Inferior parietal cortex (tissue), 1 donor: Measurements from ENCODE around the gene PDXP.
"Not testable (repeated sequence)": the region's sequence is repeated elsewhere in the genome, so short reads cannot be mapped to it uniquely, and the experiment has no call there.

Experiments
- DNase-seq: peaks from one replicate; pipeline ENCODE4 v3.0.0-alpha.2; 2016; ENCODE audit errors: extremely low spot score

PDXP gene, protein sequence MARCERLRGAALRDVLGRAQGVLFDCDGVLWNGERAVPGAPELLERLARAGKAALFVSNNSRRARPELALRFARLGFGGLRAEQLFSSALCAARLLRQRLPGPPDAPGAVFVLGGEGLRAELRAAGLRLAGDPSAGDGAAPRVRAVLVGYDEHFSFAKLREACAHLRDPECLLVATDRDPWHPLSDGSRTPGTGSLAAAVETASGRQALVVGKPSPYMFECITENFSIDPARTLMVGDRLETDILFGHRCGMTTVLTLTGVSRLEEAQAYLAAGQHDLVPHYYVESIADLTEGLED

DNA sequence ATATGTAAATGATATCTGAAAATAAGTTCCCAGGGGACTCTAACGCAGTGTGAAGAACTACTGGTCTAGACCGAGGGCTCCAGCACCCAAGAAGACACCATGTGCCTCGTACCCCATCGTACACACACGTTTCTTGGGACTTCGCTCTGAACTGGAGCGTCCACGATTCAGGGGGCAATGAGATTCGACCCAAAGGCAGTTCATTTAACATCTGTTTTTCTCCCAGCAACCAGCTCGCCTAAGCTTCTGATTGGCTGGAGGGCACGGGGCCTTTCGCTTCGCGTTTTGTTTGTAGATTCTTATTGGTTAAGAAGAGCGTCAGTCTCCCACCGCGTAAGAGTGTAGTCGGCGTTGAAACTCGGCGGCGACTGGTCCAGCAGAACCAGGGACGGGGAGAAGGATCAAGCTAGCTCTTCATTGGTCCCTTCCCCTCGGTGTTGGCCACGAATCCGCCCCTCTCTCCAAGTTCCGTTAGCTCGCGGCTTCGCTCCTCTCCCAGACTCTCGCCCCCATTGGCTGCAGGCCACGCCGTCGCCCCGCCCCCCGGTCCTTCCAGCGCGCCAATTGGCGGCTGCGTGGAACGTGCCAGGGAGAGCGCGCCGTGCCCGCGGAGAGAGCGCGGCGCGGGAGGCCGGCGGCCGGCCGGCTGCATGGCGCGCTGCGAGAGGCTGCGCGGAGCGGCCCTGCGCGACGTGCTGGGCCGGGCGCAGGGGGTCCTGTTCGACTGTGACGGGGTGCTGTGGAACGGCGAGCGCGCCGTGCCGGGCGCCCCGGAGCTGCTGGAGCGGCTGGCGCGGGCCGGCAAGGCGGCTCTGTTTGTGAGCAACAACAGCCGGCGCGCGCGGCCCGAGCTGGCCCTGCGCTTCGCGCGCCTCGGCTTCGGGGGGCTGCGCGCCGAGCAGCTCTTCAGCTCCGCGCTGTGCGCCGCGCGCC, at the start of gene PDXP:
TSS of gene PDXP (plus strand) at position 591 of the 933 bp plus-strand sequence. CDS start at position 651, 60 bp downstream.
- peak; percentile 99 for DNase-seq

DNA sequence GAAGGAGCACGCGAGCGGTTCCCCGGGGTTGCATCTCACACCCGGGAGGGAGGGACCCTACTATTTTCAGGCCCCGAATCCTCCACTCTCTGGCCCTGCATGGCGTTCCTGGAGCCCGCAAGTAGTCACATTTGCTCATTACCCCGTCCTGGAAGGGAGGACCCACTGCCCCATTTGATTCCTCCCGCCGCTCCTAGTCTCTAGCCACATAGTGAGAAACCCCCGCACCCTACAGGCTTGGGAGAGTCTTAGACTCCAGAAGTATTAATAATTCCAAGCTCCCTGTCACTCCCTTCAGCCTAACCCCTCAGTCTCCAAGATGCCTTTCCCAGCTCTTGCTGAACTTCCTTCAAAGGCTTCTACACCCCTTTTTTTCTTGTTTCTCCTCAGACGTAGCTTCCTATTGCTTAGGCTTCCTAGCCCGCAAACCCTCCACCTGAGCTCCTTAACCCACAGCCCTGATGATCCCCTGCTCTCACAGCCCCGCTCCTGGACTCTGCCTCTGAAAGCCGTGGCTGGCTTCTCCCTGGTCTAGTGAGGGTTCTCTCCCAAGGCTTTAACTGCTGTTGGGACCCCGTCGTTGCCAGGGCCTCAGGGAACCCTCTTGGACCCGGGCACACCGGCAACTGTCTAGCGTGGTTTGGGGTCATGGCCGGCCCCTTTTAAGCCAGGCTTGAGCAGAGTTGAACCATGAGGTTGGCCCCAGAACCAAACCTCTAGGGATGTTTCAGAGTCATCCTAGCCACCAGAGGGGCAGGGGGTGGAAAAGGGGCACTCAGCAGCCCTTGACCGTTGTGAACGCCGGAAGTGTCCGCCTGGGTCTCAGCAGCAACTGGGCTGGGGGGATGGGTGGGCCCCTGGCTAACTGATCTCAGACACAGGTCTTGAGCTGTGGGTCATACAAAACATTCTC, 49.0 kb upstream of the PDXP start:
- no peak for DNase-seq

DNA sequence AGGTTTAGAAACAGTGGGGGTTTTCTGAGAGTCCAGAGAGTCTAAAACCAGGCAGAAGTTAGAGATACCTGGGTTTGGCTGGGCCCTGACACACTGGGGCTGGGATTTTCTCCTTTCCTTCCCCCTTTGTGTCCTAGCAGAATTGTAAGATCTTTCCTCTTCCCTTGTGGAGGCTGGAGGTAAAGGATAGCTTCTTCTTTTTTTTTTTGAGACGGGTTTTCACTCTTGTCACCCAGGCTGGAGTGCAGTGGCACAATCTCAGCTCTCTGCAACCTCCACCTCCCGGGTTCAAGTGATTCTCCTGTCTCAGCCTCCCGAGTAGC, 48.4 kb upstream of the PDXP start:
- not testable (repeated sequence) for DNase-seq

DNA sequence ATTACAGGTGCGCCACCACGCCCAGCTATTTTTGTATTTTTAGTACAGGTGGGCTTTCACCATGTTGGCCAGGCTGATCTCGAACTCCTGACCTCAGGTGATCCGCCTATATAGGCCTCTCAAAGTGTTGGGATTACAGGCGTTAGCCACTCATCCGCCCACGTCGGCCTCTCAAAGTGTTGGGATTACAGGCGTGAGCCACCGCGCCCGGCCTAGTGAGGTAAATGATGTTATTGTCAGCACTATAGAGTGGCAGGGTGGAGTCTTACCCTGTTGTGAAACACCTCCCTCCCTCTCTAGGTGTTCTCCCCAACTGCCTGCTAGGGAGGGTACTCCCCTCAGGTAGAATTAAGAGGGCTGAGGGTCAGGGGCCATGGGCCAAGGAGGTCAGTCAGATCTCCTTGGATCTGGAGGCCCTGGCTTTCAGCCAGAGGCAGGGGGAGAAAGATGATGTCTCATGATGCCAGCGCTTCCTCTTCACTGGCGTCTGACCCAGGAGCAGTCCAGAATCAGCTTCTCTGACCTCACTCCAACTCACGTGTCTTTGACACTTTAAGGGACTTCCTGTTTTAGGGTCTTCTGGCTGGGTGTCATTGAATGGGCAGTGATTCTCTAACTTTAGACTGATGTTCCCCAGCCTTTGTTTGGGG, 47.9 kb upstream of the PDXP start:
- no peak for DNase-seq

DNA sequence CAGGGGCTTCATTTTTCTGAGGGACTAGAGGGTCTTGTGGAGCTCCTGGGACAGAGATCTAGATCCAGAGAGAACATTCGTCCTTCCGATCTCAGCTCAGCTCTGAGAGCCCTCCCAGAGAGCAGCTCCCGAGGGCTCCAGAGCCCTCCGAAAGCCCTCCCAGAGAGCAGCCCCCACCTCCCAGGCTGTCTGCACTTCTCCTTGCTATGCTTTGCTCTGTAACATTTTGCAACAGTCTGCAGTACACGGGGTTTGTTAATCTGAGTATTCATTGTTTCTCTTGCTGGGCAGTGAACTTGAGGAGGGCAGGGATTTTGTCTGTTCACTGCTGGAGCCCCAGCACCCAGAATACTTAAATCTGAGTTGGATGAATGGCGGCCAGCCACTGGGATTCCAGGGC, 47.3 kb upstream of the PDXP start:
- no peak for DNase-seq

DNA sequence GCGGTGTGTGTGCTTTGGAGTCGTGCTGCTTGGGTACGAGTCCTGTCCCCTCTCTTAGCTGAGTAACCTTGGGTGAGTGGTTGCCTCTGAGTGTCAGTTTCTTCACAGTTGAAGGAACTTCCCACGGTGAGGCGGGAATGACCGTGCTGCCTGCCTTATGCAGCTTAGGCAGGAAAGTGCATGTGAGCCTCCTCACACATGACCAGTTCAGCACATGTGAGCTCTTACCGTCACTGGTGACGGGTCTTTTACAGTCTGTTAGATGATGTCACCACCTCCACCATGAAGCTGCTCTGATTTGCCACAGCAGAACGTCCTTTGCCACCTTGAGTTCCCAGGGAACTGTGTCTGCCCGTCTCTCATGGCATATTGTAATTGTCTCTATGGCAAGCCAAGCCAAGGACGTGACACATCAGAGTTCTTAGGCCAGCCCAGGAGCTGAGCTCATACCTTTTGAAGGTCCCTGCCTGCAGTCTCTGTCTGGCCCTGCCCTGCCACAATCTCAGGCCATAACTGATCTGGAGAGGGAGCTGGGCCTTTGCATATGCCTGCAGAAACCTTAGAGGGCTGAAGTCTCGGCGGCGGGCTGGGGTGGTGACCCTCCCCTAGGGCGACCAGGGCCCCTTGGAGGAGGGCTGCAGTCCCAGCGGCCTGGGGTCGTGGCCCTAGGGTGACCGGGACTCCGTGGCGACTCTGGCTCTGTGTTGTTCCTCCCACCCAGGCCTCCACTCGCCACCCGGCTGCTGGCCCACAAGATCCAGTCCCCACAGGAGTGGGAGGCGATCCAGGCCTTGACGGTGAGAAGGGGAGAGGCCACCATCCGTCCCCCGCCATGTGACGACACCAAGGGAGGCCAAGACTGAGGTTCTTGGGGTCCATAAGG, 42.1 kb upstream of the PDXP start:
- DNase-seq: no peak

DNA sequence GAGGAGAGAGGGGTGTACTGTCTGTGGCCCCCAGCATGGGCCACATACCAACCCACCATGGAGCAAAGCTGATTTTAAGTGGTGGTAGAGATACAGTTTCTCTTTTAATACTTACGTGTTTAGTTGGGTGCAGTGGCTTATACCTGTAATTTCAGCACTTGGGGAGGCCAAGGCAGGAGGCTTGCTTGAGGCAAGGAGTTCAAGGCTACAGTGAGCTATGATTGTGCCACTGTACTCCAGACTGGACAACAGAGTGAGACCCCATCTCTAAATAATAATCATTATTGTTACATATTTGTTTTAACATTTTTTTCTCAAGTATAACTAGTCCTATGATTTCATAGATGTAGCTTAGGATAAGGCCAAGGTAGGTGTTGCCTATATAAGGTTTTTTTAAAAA, 41.1 kb upstream of the PDXP start:
- no peak for DNase-seq

DNA sequence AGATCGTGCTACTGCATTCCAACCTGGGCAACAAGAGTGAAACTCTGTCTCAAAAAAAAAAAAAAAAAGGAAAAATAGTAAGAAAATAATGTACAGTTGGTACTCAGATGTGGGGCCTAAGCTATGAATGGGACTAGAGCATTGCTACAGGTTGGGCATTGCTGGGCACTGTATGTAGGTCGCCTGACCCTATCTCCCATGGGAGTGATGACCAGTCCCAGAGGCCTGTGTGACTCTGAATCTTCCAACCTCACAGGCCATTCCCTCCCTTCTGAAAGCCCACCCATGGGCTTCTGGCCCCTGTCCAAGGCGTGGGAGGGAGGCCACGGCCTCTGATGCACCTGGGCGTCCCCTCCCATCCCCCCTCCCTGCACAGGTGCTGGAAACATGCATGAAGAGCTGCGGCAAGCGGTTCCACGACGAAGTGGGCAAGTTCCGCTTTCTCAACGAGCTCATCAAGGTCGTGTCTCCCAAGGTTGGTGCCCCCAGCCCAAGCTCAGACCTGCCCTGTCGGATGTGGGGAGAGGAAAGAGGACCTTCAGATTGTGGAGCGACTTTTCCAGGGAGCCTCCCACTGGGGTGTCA, 40.4 kb upstream of the PDXP start:
- no peak for DNase-seq

DNA sequence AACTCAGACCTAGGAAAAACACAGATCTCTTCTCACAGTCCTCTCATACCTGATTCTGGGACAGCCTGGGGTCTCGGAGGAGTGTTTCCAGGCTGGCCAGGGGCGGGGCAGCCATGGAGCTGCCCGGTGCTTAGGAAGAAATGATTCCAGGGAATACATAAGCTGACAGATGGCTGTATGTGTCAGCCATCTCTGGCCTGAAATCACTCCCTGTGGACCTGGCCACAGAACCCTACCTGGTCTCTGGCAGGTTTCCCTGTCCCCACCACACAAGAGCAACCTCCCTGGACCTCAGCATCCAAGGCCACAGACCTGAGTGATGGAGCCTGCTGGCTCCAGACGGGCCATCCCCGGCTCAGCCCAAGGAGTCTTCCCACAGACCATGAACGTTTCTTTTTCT, 39.8 kb upstream of the PDXP start:
- DNase-seq: no peak

DNA sequence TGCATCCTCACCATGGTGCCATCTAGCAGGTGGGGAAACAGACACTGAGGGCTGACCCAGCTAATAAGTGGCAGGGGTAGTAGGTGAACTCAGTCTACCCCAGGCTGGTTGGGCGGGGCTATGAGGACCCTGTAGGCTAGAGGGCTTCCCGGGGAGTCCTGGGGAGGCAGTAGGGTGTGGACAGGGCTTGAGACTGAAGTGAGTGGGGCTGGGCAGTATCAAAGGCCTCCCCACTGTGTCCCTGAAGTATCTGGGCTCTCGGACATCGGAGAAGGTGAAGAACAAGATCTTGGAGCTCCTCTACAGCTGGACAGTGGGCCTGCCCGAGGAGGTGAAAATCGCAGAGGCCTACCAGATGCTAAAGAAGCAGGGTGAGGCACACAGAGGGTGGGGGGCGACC, 38.5 kb upstream of the PDXP start:
- DNase-seq: no peak

DNA sequence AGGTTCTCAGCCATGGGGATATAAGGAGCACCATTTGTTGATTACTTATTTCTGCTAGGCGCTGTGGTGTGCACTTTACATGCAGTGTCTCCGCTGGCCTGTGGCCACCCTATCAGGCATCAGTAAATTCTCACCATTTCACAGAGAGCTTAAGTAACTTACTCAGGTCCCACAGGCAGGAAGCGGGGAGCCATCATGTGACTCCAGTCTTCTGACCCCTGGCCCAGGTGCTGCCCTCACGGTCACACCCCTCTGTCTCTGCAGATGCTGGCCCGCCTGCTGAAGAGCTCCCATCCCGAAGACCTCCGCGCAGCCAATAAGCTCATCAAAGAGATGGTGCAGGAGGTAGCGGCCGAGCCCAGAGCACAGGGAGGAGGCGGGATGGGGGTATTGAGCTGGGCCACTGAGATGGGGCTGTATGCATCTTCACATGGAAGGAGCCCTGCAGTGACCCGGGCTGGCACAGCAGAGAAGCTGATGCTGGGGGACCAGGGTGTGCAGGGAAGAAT, 37.1 kb upstream of the PDXP start:
- no peak for DNase-seq

DNA sequence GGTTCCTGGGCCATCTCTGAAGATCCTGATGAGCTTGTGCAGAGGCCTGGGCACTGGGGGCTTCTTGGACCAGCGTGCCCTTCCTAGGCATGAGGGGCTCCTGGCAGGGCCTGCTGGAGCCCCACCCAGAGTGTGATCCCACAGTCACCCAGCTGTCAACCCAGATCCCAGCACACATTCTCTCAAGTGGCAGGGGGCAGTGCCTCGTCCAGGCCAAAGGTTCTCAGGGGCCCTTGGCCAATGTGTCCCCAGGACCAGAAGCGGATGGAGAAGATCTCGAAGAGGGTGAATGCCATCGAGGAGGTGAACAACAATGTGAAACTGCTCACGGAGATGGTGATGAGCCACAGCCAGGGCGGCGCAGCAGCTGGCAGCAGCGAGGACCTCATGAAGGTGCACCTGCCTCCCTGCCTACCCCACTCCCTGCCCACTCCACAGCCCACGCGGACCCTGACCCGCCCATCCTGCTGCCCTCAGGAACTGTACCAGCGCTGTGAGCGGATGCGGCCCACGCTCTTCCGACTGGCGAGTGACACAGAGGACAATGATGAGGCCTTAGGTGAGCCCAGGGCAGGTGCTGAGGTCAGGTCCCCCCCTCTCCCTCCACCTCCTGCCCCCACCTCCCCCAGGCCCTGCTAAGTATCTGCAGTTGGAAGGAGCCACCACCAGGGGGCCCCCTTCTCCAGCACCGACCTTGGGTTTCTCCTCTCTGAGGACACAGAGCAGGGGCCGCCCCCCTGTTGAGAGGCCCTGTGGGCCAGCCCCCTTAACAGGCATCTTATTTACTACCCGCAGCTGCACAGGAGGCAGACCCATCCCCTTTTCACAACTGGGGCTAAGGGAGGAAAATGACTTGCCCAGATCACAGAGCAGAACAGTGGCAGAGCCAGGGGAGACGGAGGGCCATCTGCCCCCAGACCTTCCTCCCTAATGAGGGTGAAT, 35.2 kb upstream of the PDXP start:
- DNase-seq: peak; percentile 55

DNA sequence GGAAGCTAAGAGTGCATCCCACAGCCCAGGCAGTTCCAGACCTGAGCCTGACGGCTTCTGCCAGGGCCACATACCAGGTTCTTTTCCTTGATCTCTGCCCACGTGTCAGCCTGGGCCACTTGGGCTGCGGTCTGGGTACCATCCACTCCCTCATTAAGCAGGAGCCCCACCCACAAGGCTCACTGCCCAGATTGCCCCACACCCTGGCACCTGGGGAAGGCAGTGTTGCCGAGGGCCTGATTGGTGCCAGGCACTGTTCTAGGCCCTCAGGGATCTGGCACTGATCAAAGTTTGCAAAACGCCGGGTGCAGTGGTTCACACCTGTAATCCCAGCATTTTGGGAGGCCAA, 34.5 kb upstream of the PDXP start:
- DNase-seq: no peak

DNA sequence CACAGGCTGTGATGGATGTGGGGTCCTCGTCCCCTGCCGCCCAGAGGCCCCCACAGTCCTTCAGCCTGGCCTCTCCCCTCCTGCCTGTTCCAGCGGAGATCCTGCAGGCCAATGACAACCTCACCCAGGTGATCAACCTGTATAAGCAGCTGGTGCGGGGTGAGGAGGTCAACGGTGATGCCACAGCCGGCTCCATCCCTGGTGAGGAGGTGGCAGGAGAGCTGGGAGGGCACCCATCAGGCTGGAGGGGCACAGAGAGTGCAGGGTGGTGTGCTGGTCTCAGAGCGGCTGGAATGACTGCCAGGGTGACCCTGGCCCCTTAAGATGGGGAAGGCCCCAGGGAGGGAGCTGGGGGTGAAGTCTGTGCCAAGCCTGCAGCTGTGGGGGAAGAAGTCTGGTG, 33.6 kb upstream of the PDXP start:
- no peak for DNase-seq

DNA sequence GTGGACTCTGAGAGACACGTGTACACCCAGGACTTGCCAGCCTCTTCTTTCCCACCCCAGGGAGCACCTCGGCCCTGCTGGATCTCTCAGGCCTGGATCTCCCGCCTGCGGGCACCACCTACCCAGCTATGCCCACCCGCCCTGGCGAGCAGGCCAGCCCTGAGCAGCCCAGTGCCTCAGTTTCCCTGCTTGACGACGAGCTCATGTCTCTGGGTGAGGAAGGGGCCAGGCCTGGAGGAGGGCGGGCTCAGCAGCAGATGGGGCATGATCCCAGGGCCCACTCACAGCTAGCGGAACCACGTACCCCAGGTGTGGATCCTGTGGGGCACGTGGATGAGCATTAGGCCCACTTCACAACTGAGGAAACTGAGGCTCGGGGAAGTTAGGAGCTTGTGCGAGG, 32.8 kb upstream of the PDXP start:
- no peak for DNase-seq

DNA sequence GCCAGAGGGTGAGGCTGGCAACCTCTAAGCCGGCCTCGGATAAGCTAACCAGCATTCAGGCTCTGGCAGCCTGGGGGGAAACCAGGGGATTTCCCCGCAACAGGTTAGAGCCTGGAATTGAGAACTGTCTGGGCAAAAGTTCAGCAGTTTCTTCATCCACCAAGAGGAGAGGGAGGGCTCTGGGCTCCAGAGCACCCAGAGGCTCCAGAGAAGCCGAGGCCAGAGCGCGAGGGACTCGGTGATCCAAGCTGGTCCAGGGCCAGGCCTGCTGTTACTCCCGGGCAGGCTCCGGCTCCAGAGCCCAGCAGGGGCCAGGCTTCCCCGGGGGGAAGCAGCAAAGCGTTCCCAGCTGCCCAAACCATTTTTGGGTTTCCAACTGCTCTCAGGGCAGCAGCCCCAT, 32.4 kb upstream of the PDXP start:
- DNase-seq: no peak

DNA sequence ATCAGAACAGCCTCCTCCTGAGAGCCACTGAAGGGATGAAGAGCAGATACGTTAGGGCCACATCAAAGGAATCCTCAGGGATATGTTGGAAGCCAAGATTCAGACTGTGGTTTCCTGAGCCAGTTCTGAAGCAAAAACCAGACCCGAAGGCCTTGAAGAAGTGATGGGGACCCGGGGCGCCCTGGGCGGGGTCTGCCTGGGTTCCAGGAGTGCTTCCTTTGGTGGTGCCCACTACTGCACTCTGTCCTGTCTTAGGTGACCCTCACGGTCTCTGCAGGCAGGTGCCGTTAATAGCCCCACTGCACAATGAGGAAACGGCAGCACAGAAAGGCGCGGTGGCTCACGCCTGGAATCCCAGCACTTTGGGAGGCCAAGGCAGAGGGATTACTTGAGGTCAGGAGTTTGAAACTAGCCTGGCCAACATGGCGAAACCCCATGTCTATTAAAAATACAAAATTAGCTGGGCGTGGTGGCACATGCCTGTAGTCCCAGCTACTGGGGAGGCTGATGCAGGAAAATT, 31.9 kb upstream of the PDXP start:
- DNase-seq: no peak

DNA sequence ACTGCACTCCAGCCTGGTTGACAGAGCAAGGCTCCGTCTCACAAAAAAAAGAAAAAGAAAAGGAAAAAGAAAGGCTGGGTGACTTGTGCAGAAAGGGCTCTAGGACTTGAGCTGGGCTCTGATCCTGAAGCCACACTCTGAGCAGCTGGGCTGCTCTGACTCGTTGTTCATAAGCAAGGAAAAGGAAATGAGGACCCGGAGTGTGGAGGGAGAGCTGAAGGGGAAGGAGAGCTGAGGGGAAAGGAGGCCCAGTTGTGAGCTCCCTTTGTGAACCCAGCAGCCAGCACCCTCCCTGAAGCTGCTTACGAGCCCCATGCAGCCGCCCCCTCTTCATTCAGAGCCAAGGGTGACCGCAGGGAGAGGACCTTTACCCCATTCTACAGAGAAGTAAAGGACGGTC, 31.4 kb upstream of the PDXP start:
- DNase-seq: no peak

DNA sequence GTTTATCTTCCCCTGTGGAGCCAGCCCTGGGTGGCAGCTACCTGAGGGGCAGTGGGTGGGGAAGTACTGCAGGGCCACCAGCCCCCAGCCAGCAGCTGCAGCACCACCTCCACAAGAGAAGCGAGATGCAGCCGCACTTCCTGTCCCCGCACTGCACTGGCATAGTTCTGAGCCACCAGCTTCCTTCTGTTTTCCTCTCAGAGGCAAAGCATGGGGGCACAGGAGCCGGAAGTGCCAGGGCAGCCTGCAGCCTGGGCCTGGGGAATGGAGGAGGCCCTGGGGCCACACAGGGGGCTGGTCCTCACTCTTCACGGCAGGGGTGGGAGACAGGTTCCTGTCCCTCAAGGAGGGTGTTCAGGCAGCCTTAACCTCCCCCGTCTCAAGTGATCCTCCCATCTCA, 31.0 kb upstream of the PDXP start:
- DNase-seq: no peak
